ENCODE results near the gene TSHZ1. TPM values are rescaled to one million over a fixed set of nuclear protein-coding genes. Genes with fewer than 3 reads are reported as not detected.

TSHZ1 gene
- total RNA-seq, 2 experiments from 2014 or later = 13.8 to 14.3 TPM

GRCh38 chr18:75211953-75212750 lies 1.6 kb downstream of the TSHZ1 start:
- H3K36me3 Mint-ChIP-seq (ENCODE audit: low read depth) = peaks cover 8% of the 10 kb centered on the region
- peak overlapping the region; percentile 67 for H3K4me3 Mint-ChIP-seq
- intact Hi-C loops (cut with micrococcal nuclease) = loop anchor here (2.0 to 10.0 kb wide), 5 partner anchors 15 to 1893 kb away; no protein-coding TSS in a partner anchor
- CTCF ChIA-PET = interaction anchor here (0.7 to 1.5 kb wide), 4 partner anchors 13 to 192 kb away, joined by 3 to 7 read pairs (median 4); no protein-coding TSS in a partner anchor
- H3K27me3 Mint-ChIP-seq (ENCODE audit: low read depth) = no peaks in the 10 kb centered on the region
- H3K9me3 Mint-ChIP-seq = no peaks in the 10 kb centered on the region
- peaks cover 54% of the 10 kb centered on the region for H3K4me1 Mint-ChIP-seq (ENCODE audit: low read depth)
- H3K27ac Mint-ChIP-seq = peak overlapping the region; percentile 78
- DNase-seq = peak; percentile 51

DNA sequence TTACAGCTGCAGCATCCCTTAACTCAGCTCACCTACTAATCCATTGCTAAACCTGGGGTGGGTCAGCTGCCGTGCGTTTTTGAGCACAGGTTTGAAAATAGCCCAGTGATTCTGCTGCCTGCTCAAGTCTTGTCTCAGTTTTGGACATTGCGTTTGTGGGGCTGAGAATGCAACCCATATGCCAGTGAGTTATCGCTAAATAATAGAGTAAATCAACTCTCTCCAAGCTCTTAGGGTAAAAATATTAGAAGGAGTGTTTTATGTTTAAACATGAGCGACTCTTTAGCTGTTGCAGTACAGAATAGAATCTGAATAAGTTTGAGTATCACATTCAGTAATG lies 2.1 kb downstream of the TSHZ1 start:
- CTCF ChIA-PET = interaction anchor here (0.7 to 1.5 kb wide), 4 partner anchors 13 to 192 kb away, joined by 3 to 7 read pairs (median 4); no protein-coding TSS in a partner anchor
- intact Hi-C loops (cut with micrococcal nuclease) = loop anchor here (1.0 to 10.0 kb wide), 6 partner anchors 14 to 1892 kb away; no protein-coding TSS in a partner anchor
- Mint-ChIP-seq H3K27me3 (ENCODE audit: low read depth) (no peaks in the 10 kb centered on the region), H3K36me3 (ENCODE audit: low read depth) (peaks cover 8% of the 10 kb centered on the region), H3K4me1 (ENCODE audit: low read depth) (peaks cover 54% of the 10 kb centered on the region), H3K4me3 (peak overlapping the region; percentile 67), H3K9me3 (no peaks in the 10 kb centered on the region), H3K27ac (peak overlapping the region; percentile 78)
- no peak for DNase-seq

DNA sequence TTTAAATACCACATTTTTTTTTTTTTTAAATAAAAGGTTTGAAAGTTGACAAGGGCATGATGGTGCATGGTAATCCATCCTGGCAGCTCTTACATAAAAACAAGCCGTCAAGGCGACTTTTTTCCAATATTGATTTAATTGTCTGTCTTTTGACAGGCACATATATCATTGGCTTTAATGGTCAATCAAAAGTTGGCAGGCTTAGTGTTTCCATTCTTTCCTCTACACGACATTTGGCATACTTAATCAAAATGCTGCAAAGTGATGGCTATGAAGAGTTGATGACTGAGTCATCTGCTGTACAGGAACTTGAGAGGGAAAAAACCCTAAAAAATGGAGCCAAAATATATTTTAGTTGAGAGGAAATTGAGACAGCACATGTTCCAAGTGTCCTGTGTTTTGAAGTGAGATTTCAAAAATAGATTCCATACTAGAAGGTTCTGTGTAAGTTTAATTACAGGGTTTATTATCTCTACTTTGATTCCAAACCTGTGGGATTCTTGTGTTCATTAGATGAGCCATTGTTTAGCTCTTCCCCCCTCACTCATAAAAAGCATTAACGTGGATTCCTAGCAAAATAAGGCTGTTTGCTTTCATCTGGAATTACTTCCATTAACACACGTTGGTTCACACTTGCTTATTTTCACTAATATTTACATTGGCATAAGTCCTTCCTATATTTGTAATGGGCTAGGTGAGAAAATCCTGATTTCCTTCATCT lies 3.2 kb downstream of the TSHZ1 start:
- intact Hi-C loops (cut with micrococcal nuclease) = loop anchor here (1.0 to 10.0 kb wide), 6 partner anchors 13 to 1891 kb away; no protein-coding TSS in a partner anchor
- Mint-ChIP-seq H3K9me3 (no peaks in the 10 kb centered on the region), H3K36me3 (ENCODE audit: low read depth) (peaks cover 8% of the 10 kb centered on the region), H3K4me1 (ENCODE audit: low read depth) (peaks cover 60% of the 10 kb centered on the region), H3K27me3 (ENCODE audit: low read depth) (no peaks in the 10 kb centered on the region), H3K4me3 (peak overlapping the region; percentile 21), H3K27ac (peak overlapping the region; percentile 79)
- CTCF ChIA-PET = interaction anchor here (0.7 to 1.5 kb wide), 2 partner anchors 30 to 1154 kb away, joined by 3 to 7 read pairs; no protein-coding TSS in a partner anchor
- no peak for DNase-seq

- Mint-ChIP-seq H3K27me3 (ENCODE audit: low read depth) (no peaks in the 10 kb centered on the region), H3K9me3 (no peaks in the 10 kb centered on the region), H3K4me1 (ENCODE audit: low read depth) (peaks cover 64% of the 10 kb centered on the region), H3K4me3 (no peak overlapping the region), H3K36me3 (ENCODE audit: low read depth) (peaks cover 8% of the 10 kb centered on the region), H3K27ac (peak overlapping the region; percentile 79)
- no peak for DNase-seq
- intact Hi-C loops (cut with micrococcal nuclease) = loop anchor here (5.0 to 10.0 kb wide), 3 partner anchors 840 to 1890 kb away; no protein-coding TSS in a partner anchor
- CTCF ChIA-PET = interaction anchor here (0.6 kb wide), 1 partner anchor 26 kb away, joined by 3 read pairs; no protein-coding TSS in a partner anchor
These were observed 3.7 kb downstream of the TSHZ1 start for GRCh38 chr18:75214332-75214690.

DNA sequence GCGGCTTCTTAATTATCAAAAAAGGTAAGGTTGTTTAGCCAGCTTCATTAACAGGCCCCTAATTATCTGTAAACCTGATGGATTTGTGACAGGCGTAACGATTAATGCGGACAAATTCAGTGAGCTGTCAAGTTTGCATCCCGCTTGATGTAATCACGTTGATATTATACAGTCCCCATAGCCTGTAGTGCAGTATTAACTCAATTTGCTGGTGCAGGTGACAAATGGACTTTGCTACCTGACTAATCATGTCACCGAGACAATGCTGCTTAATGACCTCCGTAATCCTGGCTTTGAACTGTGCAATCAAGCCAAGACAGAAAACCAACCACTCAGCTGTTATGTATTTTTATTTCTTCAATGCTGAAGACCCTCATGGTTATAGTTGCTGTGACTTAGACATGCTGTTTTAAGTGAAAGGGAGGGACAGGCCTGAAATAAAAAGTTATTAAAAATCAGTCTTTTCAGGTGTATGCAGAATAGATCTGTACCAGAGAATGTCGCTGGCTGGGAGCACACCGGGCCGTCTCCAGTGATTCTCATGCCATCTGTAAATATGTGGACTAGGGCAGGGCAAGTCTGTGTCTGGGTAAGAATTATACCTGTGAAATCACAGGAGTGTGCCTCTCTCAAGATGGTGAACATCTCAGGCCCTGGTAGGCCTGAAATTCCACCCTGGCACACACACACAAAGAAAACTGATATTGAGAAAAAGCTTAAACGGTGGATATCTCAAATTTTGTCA lies 4.3 kb downstream of the TSHZ1 start:
- peak overlapping the region; percentile 77 for H3K27ac Mint-ChIP-seq
- peak overlapping the region; percentile 19 for H3K4me3 Mint-ChIP-seq

GRCh38 chr18:75215663-75216062 lies 5.1 kb downstream of the TSHZ1 start:
- Mint-ChIP-seq H3K36me3 (ENCODE audit: low read depth) (peaks cover 6% of the 10 kb centered on the region), H3K9me3 (no peaks in the 10 kb centered on the region), H3K27ac (peak overlapping the region; percentile 77), H3K4me1 (ENCODE audit: low read depth) (peaks cover 71% of the 10 kb centered on the region), H3K27me3 (ENCODE audit: low read depth) (no peaks in the 10 kb centered on the region), H3K4me3 (peak overlapping the region; percentile 32)
- CTCF ChIA-PET = no interaction called here
- intact Hi-C loops (cut with micrococcal nuclease) = loop anchor here (1.0 to 10.0 kb wide), 3 partner anchors 8 to 1889 kb away; no protein-coding TSS in a partner anchor
- no peak for DNase-seq

More for the DNA sequence above, 4.3 kb downstream of the TSHZ1 start:
- Mint-ChIP-seq H3K36me3 (ENCODE audit: low read depth) (peaks cover 8% of the 10 kb centered on the region), H3K4me1 (ENCODE audit: low read depth) (peaks cover 67% of the 10 kb centered on the region), H3K27me3 (ENCODE audit: low read depth) (no peaks in the 10 kb centered on the region), H3K9me3 (no peaks in the 10 kb centered on the region)
- intact Hi-C loops (cut with micrococcal nuclease) = loop anchor here (1.0 to 10.0 kb wide), 4 partner anchors 8 to 1890 kb away; no protein-coding TSS in a partner anchor
- CTCF ChIA-PET = interaction anchor here (0.6 kb wide), 1 partner anchor 25 kb away, joined by 3 read pairs; no protein-coding TSS in a partner anchor
- DNase-seq = no peak

- Mint-ChIP-seq H3K27me3 (ENCODE audit: low read depth) (no peaks in the 10 kb centered on the region), H3K4me3 (peak overlapping the region; percentile 31), H3K4me1 (ENCODE audit: low read depth) (peaks cover 76% of the 10 kb centered on the region), H3K36me3 (ENCODE audit: low read depth) (peaks cover 1% of the 10 kb centered on the region), H3K9me3 (no peaks in the 10 kb centered on the region), H3K27ac (peak overlapping the region; percentile 89)
- CTCF ChIA-PET = no interaction called here
- DNase-seq = no peak
- intact Hi-C loops (cut with micrococcal nuclease) = loop anchor here (10.0 kb wide), 2 partner anchors 842 to 1888 kb away; no protein-coding TSS in a partner anchor
These were observed 5.8 kb downstream of the TSHZ1 start for GRCh38 chr18:75216212-75216910.

GRCh38 chr18:75216911-75217689 lies 6.5 kb downstream of the TSHZ1 start:
- DNase-seq = no peak
- Mint-ChIP-seq H3K4me1 (ENCODE audit: low read depth) (peaks cover 82% of the 10 kb centered on the region), H3K27me3 (ENCODE audit: low read depth) (no peaks in the 10 kb centered on the region), H3K4me3 (no peak overlapping the region), H3K27ac (peak overlapping the region; percentile 89), H3K36me3 (ENCODE audit: low read depth) (peaks cover 1% of the 10 kb centered on the region), H3K9me3 (no peaks in the 10 kb centered on the region)
- CTCF ChIA-PET = interaction anchor here (1.0 kb wide), 1 partner anchor 618 kb away, joined by 3 read pairs; no protein-coding TSS in a partner anchor
- intact Hi-C loops (cut with micrococcal nuclease) = loop anchor here (10.0 kb wide), 2 partner anchors 842 to 1888 kb away; no protein-coding TSS in a partner anchor

DNA sequence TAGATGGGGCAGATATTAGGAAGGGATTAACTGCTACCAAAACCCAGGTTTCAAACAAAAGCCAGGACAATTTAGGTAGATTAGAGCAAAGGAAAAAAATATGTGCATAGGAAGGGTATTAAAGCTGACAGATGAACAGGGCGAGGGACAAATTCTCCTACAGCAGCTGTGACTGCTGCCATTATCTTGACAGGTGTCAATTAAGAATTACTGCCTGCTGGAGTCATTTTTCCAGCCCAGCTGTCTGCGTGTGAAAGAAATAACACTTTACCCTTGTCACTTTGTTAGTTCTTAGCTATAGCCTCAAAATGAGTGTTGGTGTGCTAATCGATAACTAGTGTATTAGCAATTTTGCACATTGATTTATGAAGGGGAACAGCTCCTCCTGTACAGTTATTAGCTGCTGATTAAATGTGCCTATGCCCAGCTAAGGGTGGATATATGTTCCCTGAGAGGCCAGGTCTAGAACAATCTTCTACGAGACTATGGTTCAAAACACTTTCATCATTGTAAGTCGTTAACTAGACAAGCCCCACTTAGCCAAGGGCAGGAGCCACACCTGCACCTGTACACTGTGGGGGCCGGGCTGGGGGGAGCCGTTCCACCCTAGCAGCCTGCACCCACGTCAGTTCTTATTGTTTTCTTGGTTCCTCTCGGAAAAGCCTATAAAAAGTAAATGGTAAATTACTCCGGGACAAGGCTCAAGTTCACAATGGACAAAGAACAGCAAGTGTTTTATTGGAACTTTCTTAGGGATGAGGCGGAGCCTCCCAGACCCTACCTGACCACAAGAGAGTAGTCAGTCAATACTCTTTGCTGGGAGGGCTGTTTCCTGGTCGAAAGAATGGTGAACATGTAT lies 7.7 kb downstream of the TSHZ1 start:
- no peak for DNase-seq
- no peak overlapping the region for H3K27ac Mint-ChIP-seq
- CTCF ChIA-PET = interaction anchor here (0.6 kb wide), 1 partner anchor 27 kb away, joined by 5 read pairs; no protein-coding TSS in a partner anchor
- H3K4me1 Mint-ChIP-seq (ENCODE audit: low read depth) = peaks cover 84% of the 10 kb centered on the region
- no peaks in the 10 kb centered on the region for H3K9me3 Mint-ChIP-seq
- H3K27me3 Mint-ChIP-seq (ENCODE audit: low read depth) = no peaks in the 10 kb centered on the region
- peaks cover 4% of the 10 kb centered on the region for H3K36me3 Mint-ChIP-seq (ENCODE audit: low read depth)
- intact Hi-C loops (cut with micrococcal nuclease) = loop anchor here (10.0 kb wide), 2 partner anchors 843 to 1887 kb away; no protein-coding TSS in a partner anchor
- no peak overlapping the region for H3K4me3 Mint-ChIP-seq
